ENCODE data around the gene TAB2. TPM values are rescaled to one million over a fixed set of nuclear protein-coding genes. Genes with fewer than 3 reads are reported as not detected.

TAB2 gene
- total and polyA plus RNA-seq, 4 donors = 22.2 to 68.6 (median 58.9) TPM

GRCh38 chr6:149332602-149333265 is 15.2 kb downstream of the TAB2 start:
- Histone ChIP-seq H3K36me3 (ENCODE audit: control insufficient read depth in 1 of 2, insufficient read depth in 2 of 2, low read length in 1 of 2) (no peaks in the 10 kb centered on the region), H3K27me3 (ENCODE audit: control insufficient read depth in 1 of 2, insufficient read depth in 2 of 2, low read length in 1 of 2) (no peaks in the 10 kb centered on the region), H3K4me1 (ENCODE audit: control insufficient read depth in 1 of 2, insufficient read depth in 2 of 2, low read length in 2 of 2) (peaks cover 0 to 27% of the 10 kb centered on the region in 2 donors), H3K4me3 (ENCODE audit: low read length in 2 of 2) (no peak overlapping the region), H3K27ac (ENCODE audit: low read depth in 1 of 2, low read length in 2 of 2) (no peak overlapping the region), H3K9me3 (ENCODE audit: control insufficient read depth, low read length) (no peaks in the 10 kb centered on the region)
- DNase-seq (no peak), ATAC-seq (ENCODE audit: low FRiP score) (no peak)
- intact Hi-C loops (cut with DNase I) = no loop called here
- WGBS, 2 donors = 74 to 75% methylated on average over 5 of the region's 5 CpGs

- no peak overlapping the region for H3K27ac ChIP-seq (ENCODE audit: low read depth in 1 of 2, low read length in 2 of 2)
- peaks cover 0 to 27% of the 10 kb centered on the region in 2 donors for H3K4me1 ChIP-seq (ENCODE audit: control insufficient read depth in 1 of 2, insufficient read depth in 2 of 2, low read length in 2 of 2)
- ATAC-seq (ENCODE audit: low FRiP score) (no peak), DNase-seq (no peak)
- no peak overlapping the region for H3K4me3 ChIP-seq (ENCODE audit: low read length in 2 of 2)
- no peaks in the 10 kb centered on the region for H3K36me3 ChIP-seq (ENCODE audit: control insufficient read depth in 1 of 2, insufficient read depth in 2 of 2, low read length in 1 of 2)
- 80 to 82% methylated on average over 4 of the region's 4 CpGs for WGBS, 2 donors
- intact Hi-C loops (cut with DNase I) = no loop called here
- H3K9me3 ChIP-seq (ENCODE audit: control insufficient read depth, low read length) = no peaks in the 10 kb centered on the region
- H3K27me3 ChIP-seq (ENCODE audit: control insufficient read depth in 1 of 2, insufficient read depth in 2 of 2, low read length in 1 of 2) = no peaks in the 10 kb centered on the region
Observed at GRCh38 chr6:149333266-149333620, 15.7 kb downstream of the TAB2 start.

- WGBS, 2 donors = 36 to 39% methylated on average over 3 of the region's 3 CpGs
- peak overlapping the region in 1 of 2 donors; percentile 77 for H3K27ac ChIP-seq (ENCODE audit: low read depth in 1 of 2, low read length in 2 of 2)
- intact Hi-C loops (cut with DNase I) = no loop called here
- no peak for ATAC-seq (ENCODE audit: low FRiP score)
- no peaks in the 10 kb centered on the region for H3K27me3 ChIP-seq (ENCODE audit: control insufficient read depth in 1 of 2, insufficient read depth in 2 of 2, low read length in 1 of 2)
- H3K36me3 ChIP-seq (ENCODE audit: control insufficient read depth in 1 of 2, insufficient read depth in 2 of 2, low read length in 1 of 2) = no peaks in the 10 kb centered on the region
- H3K4me3 ChIP-seq (ENCODE audit: low read length in 2 of 2) = no peak overlapping the region
- peaks cover 0 to 32% of the 10 kb centered on the region in 2 donors for H3K4me1 ChIP-seq (ENCODE audit: control insufficient read depth in 1 of 2, insufficient read depth in 2 of 2, low read length in 2 of 2)
- no peaks in the 10 kb centered on the region for H3K9me3 ChIP-seq (ENCODE audit: control insufficient read depth, low read length)
- DNase-seq = no peak
Observed at GRCh38 chr6:149334201-149334600, 16.7 kb downstream of the TAB2 start.

- no peaks in the 10 kb centered on the region for H3K36me3 ChIP-seq (ENCODE audit: control insufficient read depth in 1 of 2, insufficient read depth in 2 of 2, low read length in 1 of 2)
- WGBS, 2 donors = 3 to 4% methylated on average over 2 of the region's 2 CpGs
- H3K9me3 ChIP-seq (ENCODE audit: control insufficient read depth, low read length) = no peaks in the 10 kb centered on the region
- H3K4me3 ChIP-seq (ENCODE audit: low read length in 2 of 2) = no peak overlapping the region
- ATAC-seq (ENCODE audit: low FRiP score) (no peak), DNase-seq (peak in 1 of 2 donors; percentile 57)
- intact Hi-C loops (cut with DNase I) = no loop called here
- peaks cover 0 to 29% of the 10 kb centered on the region in 2 donors for H3K4me1 ChIP-seq (ENCODE audit: control insufficient read depth in 1 of 2, insufficient read depth in 2 of 2, low read length in 2 of 2)
- H3K27me3 ChIP-seq (ENCODE audit: control insufficient read depth in 1 of 2, insufficient read depth in 2 of 2, low read length in 1 of 2) = no peaks in the 10 kb centered on the region
- H3K27ac ChIP-seq (ENCODE audit: low read depth in 1 of 2, low read length in 2 of 2) = no peak overlapping the region
Observed at GRCh38 chr6:149334682-149335160, 17.2 kb downstream of the TAB2 start.

GRCh38 chr6:149335924-149336608 is 18.6 kb downstream of the TAB2 start:
- no peaks in the 10 kb centered on the region for H3K9me3 ChIP-seq (ENCODE audit: control insufficient read depth, low read length)
- peak in 1 of 2 donors; percentile 53 for DNase-seq
- ATAC-seq (ENCODE audit: low FRiP score) = no peak
- H3K4me3 ChIP-seq (ENCODE audit: low read length in 2 of 2) = no peak overlapping the region
- peaks cover 0 to 29% of the 10 kb centered on the region in 2 donors for H3K4me1 ChIP-seq (ENCODE audit: control insufficient read depth in 1 of 2, insufficient read depth in 2 of 2, low read length in 2 of 2)
- WGBS, 2 donors = 43 to 44% methylated on average over 4 of the region's 4 CpGs
- intact Hi-C loops (cut with DNase I) = no loop called here
- no peaks in the 10 kb centered on the region for H3K27me3 ChIP-seq (ENCODE audit: control insufficient read depth in 1 of 2, insufficient read depth in 2 of 2, low read length in 1 of 2)
- H3K36me3 ChIP-seq (ENCODE audit: control insufficient read depth in 1 of 2, insufficient read depth in 2 of 2, low read length in 1 of 2) = no peaks in the 10 kb centered on the region
- no peak overlapping the region for H3K27ac ChIP-seq (ENCODE audit: low read depth in 1 of 2, low read length in 2 of 2)

- Histone ChIP-seq H3K4me1 (ENCODE audit: control insufficient read depth in 1 of 2, insufficient read depth in 2 of 2, low read length in 2 of 2) (peaks cover 0 to 29% of the 10 kb centered on the region in 2 donors), H3K4me3 (ENCODE audit: low read length in 2 of 2) (no peak overlapping the region), H3K27ac (ENCODE audit: low read depth in 1 of 2, low read length in 2 of 2) (no peak overlapping the region), H3K9me3 (ENCODE audit: control insufficient read depth, low read length) (no peaks in the 10 kb centered on the region), H3K36me3 (ENCODE audit: control insufficient read depth in 1 of 2, insufficient read depth in 2 of 2, low read length in 1 of 2) (no peaks in the 10 kb centered on the region), H3K27me3 (ENCODE audit: control insufficient read depth in 1 of 2, insufficient read depth in 2 of 2, low read length in 1 of 2) (no peaks in the 10 kb centered on the region)
- intact Hi-C loops (cut with DNase I) = no loop called here
- no peak for ATAC-seq (ENCODE audit: low FRiP score)
- no peak for DNase-seq
Observed at GRCh38 chr6:149336609-149336928, 19.1 kb downstream of the TAB2 start.

GRCh38 chr6:149337320-149337719 is 19.8 kb downstream of the TAB2 start:
- DNase-seq (no peak), ATAC-seq (ENCODE audit: low FRiP score) (no peak)
- Histone ChIP-seq H3K9me3 (ENCODE audit: control insufficient read depth, low read length) (no peaks in the 10 kb centered on the region), H3K27ac (ENCODE audit: low read depth in 1 of 2, low read length in 2 of 2) (no peak overlapping the region), H3K4me1 (ENCODE audit: control insufficient read depth in 1 of 2, insufficient read depth in 2 of 2, low read length in 2 of 2) (peaks cover 0 to 26% of the 10 kb centered on the region in 2 donors), H3K4me3 (ENCODE audit: low read length in 2 of 2) (no peak overlapping the region), H3K27me3 (ENCODE audit: control insufficient read depth in 1 of 2, insufficient read depth in 2 of 2, low read length in 1 of 2) (no peaks in the 10 kb centered on the region), H3K36me3 (ENCODE audit: control insufficient read depth in 1 of 2, insufficient read depth in 2 of 2, low read length in 1 of 2) (no peaks in the 10 kb centered on the region)
- WGBS, 2 donors = 56 to 66% methylated on average over 1 of the region's 1 CpG
- intact Hi-C loops (cut with DNase I) = no loop called here

GRCh38 chr6:149340200-149340599 is 22.7 kb downstream of the TAB2 start:
- intact Hi-C loops (cut with DNase I) = no loop called here
- Histone ChIP-seq H3K9me3 (ENCODE audit: control insufficient read depth, low read length) (no peaks in the 10 kb centered on the region), H3K27me3 (ENCODE audit: control insufficient read depth in 1 of 2, insufficient read depth in 2 of 2, low read length in 1 of 2) (no peaks in the 10 kb centered on the region), H3K27ac (ENCODE audit: low read depth in 1 of 2, low read length in 2 of 2) (no peak overlapping the region), H3K36me3 (ENCODE audit: control insufficient read depth in 1 of 2, insufficient read depth in 2 of 2, low read length in 1 of 2) (no peaks in the 10 kb centered on the region), H3K4me3 (ENCODE audit: low read length in 2 of 2) (no peak overlapping the region), H3K4me1 (ENCODE audit: control insufficient read depth in 1 of 2, insufficient read depth in 2 of 2, low read length in 2 of 2) (peaks cover 0 to 14% of the 10 kb centered on the region in 2 donors)
- ATAC-seq (ENCODE audit: low FRiP score) (no peak), DNase-seq (no peak)
- WGBS, 2 donors = 83 to 86% methylated on average over 4 of the region's 4 CpGs

- no peak for DNase-seq
- intact Hi-C loops (cut with DNase I) = no loop called here
- Histone ChIP-seq H3K27me3 (ENCODE audit: control insufficient read depth in 1 of 2, insufficient read depth in 2 of 2, low read length in 1 of 2) (no peaks in the 10 kb centered on the region), H3K36me3 (ENCODE audit: control insufficient read depth in 1 of 2, insufficient read depth in 2 of 2, low read length in 1 of 2) (no peaks in the 10 kb centered on the region), H3K9me3 (ENCODE audit: control insufficient read depth, low read length) (no peaks in the 10 kb centered on the region), H3K4me1 (ENCODE audit: control insufficient read depth in 1 of 2, insufficient read depth in 2 of 2, low read length in 2 of 2) (peaks cover 0 to 5% of the 10 kb centered on the region in 2 donors), H3K4me3 (ENCODE audit: low read length in 2 of 2) (no peak overlapping the region), H3K27ac (ENCODE audit: low read depth in 1 of 2, low read length in 2 of 2) (no peak overlapping the region)
- ATAC-seq (ENCODE audit: low FRiP score) = no peak
- WGBS, 2 donors = 58 to 73% methylated on average over 1 of the region's 1 CpG
Observed at GRCh38 chr6:149342525-149342924, 25.0 kb downstream of the TAB2 start.
